Measurements from ENCODE around the gene KIF26A. TPM values are rescaled to one million over a fixed set of nuclear protein-coding genes. Genes with fewer than 3 reads are reported as not detected.
A peak's percentile ranks its signal among the peaks of the same experiment; 100 is the strongest.

Gene KIF26A
- total RNA-seq (2022), result 4.2 and 5.5 TPM in 2 replicates
- percentile 27 among the genes with signal in this experiment for Bru-seq, nascent RNA
- percentile 34 among the genes with signal in this experiment for BruChase-seq, experiment 1, labeled RNA remaining after a 2-hour chase
- BruChase-seq, experiment 2, labeled RNA remaining after a 6-hour chase, result percentile 33 among the genes with signal in this experiment
- long read RNA-seq, result 0 reads

DNA sequence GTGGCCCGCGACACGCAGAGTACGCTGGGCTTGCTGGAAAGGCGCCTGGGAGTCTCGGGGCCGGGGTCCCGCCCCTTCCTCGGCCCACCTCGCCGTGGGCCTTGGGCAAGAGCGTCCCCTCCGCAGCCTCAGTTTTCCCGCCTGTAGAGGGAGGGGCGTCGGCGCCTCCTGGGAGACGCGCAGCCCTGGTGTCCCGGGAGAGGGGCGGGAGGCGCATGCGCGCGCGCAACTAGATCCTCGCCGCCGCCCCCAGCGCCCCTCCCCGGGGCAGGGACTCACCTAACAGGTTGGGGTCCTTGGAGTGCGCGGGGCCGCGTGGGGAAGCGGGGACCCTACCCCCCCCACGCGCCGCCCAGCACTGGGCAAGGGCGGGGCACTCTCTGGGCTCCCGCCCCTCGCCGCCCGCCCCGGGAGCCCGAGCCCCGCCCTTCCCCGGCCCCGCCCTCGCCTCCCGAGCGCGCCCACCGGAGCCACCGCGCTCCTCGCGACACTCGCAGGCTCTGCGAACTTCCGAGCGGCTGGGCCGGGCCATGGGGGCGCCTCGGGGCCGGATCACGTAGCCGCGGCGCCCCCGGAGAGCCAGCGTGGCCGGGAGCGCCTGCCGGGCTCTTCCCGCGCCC, at the start of gene KIF26A:
Gene KIF26A (plus strand): TSS at position 490 of the 620 bp plus-strand sequence. CDS start 136 bp downstream, outside the sequence.
- Histone ChIP-seq H3K27me3 (replicated peaks; ENCODE audit: control insufficient read depth, insufficient read depth, low read length) (peaks cover 5% of the 10 kb centered on the region; the same call in 1 of the 2 replicates), H3K36me3 (ENCODE audit: control insufficient read depth, insufficient read depth, low read length) (no peaks in the 10 kb centered on the region), H3K4me3 (ENCODE audit: low read depth, low read length) (peak within 1 kb of the TSS; percentile 53), H3K4me1 (peaks cover 15% of the 10 kb centered on the region), H3K9me3 (no peaks in the 10 kb centered on the region)
- ChIA-PET CTCF (interaction anchor here (0.8 to 1.9 kb wide), 4 partner anchors 44 to 426 kb away, joined by 3 to 9 read pairs (median 4); no protein-coding TSS in a partner anchor), POLR2A (no interaction called here)
- TF ChIP-seq, protein P1, sequence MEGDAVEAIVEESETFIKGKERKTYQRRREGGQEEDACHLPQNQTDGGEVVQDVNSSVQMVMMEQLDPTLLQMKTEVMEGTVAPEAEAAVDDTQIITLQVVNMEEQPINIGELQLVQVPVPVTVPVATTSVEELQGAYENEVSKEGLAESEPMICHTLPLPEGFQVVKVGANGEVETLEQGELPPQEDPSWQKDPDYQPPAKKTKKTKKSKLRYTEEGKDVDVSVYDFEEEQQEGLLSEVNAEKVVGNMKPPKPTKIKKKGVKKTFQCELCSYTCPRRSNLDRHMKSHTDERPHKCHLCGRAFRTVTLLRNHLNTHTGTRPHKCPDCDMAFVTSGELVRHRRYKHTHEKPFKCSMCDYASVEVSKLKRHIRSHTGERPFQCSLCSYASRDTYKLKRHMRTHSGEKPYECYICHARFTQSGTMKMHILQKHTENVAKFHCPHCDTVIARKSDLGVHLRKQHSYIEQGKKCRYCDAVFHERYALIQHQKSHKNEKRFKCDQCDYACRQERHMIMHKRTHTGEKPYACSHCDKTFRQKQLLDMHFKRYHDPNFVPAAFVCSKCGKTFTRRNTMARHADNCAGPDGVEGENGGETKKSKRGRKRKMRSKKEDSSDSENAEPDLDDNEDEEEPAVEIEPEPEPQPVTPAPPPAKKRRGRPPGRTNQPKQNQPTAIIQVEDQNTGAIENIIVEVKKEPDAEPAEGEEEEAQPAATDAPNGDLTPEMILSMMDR (IDR thresholded peaks at IDR 0.05; ENCODE audit: insufficient read depth in 1 of 2, low read depth in 1 of 2, low read length in 1 of 2, severe bottlenecking in 1 of 2, unreplicated experiment in 1 of 2), result no peak
- Mint-ChIP-seq H3K36me3 (ENCODE audit: insufficient read depth, unreplicated experiment) (no peaks in the 10 kb centered on the region), H3K4me1 (ENCODE audit: low read depth, unreplicated experiment) (no peaks in the 10 kb centered on the region), H3K27ac (ENCODE audit: unreplicated experiment) (no peak within 1 kb of the TSS), H3K27me3 (ENCODE audit: insufficient read depth, unreplicated experiment) (peaks cover 12% of the 10 kb centered on the region), H3K4me3 (ENCODE audit: unreplicated experiment) (peak within 1 kb of the TSS; percentile 47), H3K9me3 (ENCODE audit: unreplicated experiment) (no peaks in the 10 kb centered on the region)
- no TSS peak for BruUV-seq (replicated peaks)
- peak; percentile 65 to 72 for DNase-seq
- intact Hi-C loops (cut with micrococcal nuclease; ENCODE audit: unreplicated experiment), result loop anchor here (2.0 kb wide), 1 partner anchor 233 kb away; no protein-coding TSS in a partner anchor

DNA sequence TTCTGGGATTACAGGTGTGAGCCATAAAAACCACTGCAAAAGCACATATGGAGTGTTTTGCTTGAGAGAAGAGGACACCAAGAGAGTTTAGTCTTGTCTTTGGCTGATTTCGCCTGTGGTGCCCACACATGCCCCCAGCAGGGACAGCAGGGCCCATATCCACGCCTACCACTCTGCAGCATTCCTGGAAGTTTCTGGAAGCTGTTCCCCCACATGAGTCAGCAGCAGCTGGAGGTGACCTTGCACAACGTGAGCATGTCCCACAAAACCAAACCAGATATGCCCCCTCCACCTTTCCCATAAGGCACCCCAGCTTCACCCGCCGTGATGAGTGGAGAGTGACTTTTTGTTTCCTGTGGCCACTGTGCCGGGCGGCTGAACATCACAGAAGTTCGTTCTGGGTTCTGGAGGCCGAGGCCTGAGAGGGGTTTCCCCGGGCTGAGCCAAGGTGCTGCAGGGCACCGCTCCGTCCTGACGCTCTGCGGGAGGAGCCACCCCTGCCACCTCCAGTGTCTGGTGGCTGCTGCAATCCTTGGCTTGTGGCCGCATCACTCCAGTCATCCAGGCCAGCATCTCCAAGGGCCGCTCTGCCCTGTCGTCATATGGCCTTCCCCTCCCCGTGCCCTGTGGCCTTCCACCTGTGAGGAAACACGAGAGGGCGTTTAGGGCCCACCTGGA, 48.2 kb upstream of the KIF26A start:
- no peaks in the 10 kb centered on the region for H3K27me3 ChIP-seq (replicated peaks; ENCODE audit: control insufficient read depth, insufficient read depth, low read length)
- TF ChIP-seq, protein P1 (IDR thresholded peaks at IDR 0.05; ENCODE audit: insufficient read depth in 1 of 2, low read depth in 1 of 2, low read length in 1 of 2, severe bottlenecking in 1 of 2, unreplicated experiment in 1 of 2), result no peak
- no peaks in the 10 kb centered on the region for H3K9me3 Mint-ChIP-seq (ENCODE audit: unreplicated experiment)
- ChIA-PET CTCF (no interaction called here), POLR2A (no interaction called here)
- H3K36me3 Mint-ChIP-seq (ENCODE audit: insufficient read depth, unreplicated experiment), result no peaks in the 10 kb centered on the region
- H3K4me1 ChIP-seq, result no peaks in the 10 kb centered on the region
- H3K36me3 ChIP-seq (ENCODE audit: control insufficient read depth, insufficient read depth, low read length), result no peaks in the 10 kb centered on the region
- no peak overlapping the region for H3K4me3 Mint-ChIP-seq (ENCODE audit: unreplicated experiment)
- no peak for DNase-seq
- H3K27me3 Mint-ChIP-seq (ENCODE audit: insufficient read depth, unreplicated experiment), result no peaks in the 10 kb centered on the region
- no TSS peak for BruUV-seq (replicated peaks)
- intact Hi-C loops (cut with micrococcal nuclease; ENCODE audit: unreplicated experiment), result no loop called here
- no peak overlapping the region for H3K4me3 ChIP-seq (ENCODE audit: low read depth, low read length)
- H3K4me1 Mint-ChIP-seq (ENCODE audit: low read depth, unreplicated experiment), result no peaks in the 10 kb centered on the region
- no peak overlapping the region for H3K27ac Mint-ChIP-seq (ENCODE audit: unreplicated experiment)
- H3K9me3 ChIP-seq, result no peaks in the 10 kb centered on the region

DNA sequence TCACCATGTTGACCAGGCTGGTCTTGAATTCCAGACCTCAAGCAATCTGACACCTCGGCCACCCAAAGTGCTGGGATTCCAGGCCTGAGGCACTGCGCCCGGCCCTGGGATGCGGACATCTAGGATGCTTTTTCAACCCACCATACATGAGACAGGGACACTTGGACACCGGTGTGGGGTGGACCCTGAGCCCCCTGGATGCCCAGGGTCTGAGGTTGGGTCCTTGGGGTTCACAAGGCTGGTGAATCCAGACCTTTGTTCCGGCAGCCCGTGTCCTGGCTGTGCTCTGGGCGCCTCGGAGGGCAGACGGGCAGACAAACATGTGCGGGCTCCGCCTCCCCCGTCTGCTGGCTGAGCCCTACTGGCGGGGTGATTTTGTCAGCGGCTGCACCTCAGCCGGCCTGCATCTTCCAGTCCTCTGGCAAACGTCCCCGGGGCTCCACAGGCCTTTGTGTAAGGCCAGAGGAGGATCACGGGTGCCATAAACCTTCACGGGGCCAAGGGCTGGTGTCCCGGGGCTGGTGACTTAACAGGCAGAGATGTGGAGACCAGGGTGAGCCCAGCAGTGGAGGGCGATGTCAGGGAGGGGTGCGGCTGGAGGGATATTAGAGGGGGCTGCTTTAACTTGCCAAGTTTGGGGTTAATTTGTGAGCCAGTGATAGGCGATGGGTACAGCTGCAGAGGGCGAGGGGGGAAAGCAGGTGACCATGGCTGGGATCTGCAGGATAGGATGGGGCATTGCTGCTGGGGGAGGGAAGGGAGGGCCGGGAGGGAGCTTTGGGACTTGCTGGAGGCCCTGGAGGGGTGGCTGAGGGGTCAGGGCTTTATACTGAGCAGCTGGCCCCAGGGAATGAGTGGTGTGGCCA, 47.1 kb upstream of the KIF26A start:
- ChIA-PET CTCF (interaction anchor here (0.6 kb wide), 1 partner anchor 13 kb away, joined by 3 read pairs; no protein-coding TSS in a partner anchor), POLR2A (interaction anchor here (0.6 kb wide), 1 partner anchor 596 kb away, joined by 3 read pairs; no protein-coding TSS in a partner anchor)
- intact Hi-C loops (cut with micrococcal nuclease; ENCODE audit: unreplicated experiment), result no loop called here

More for the DNA sequence above, 47.1 kb upstream of the KIF26A start:
- Mint-ChIP-seq H3K9me3 (ENCODE audit: unreplicated experiment) (no peaks in the 10 kb centered on the region), H3K27ac (ENCODE audit: unreplicated experiment) (no peak overlapping the region), H3K4me1 (ENCODE audit: low read depth, unreplicated experiment) (no peaks in the 10 kb centered on the region), H3K4me3 (ENCODE audit: unreplicated experiment) (no peak overlapping the region), H3K27me3 (ENCODE audit: insufficient read depth, unreplicated experiment) (peaks cover 3% of the 10 kb centered on the region), H3K36me3 (ENCODE audit: insufficient read depth, unreplicated experiment) (no peaks in the 10 kb centered on the region)
- H3K9me3 ChIP-seq, result no peaks in the 10 kb centered on the region
- no peaks in the 10 kb centered on the region for H3K27me3 ChIP-seq (replicated peaks; ENCODE audit: control insufficient read depth, insufficient read depth, low read length)
- no TSS peak for BruUV-seq (replicated peaks)
- no peak for DNase-seq
- H3K4me3 ChIP-seq (ENCODE audit: low read depth, low read length), result no peak overlapping the region
- no peaks in the 10 kb centered on the region for H3K36me3 ChIP-seq (ENCODE audit: control insufficient read depth, insufficient read depth, low read length)
- TF ChIP-seq, protein P1 (IDR thresholded peaks at IDR 0.05; ENCODE audit: insufficient read depth in 1 of 2, low read depth in 1 of 2, low read length in 1 of 2, severe bottlenecking in 1 of 2, unreplicated experiment in 1 of 2), result no peak
- no peaks in the 10 kb centered on the region for H3K4me1 ChIP-seq
